ENCODE measurements around the gene THSD4.

THSD4 gene

GRCh38 chr15:71451130-71451529 lies 335.9 kb downstream of the THSD4 start:
- DNase-seq (ENCODE audit: low read depth, low spot score), result no peak

GRCh38 chr15:71452893-71453292 lies 337.6 kb downstream of the THSD4 start:
- DNase-seq (ENCODE audit: low read depth, low spot score), result no peak

GRCh38 chr15:71454462-71454996 lies 339.3 kb downstream of the THSD4 start:
- no peak for DNase-seq (ENCODE audit: low read depth, low spot score)

GRCh38 chr15:71455107-71455506 lies 339.8 kb downstream of the THSD4 start:
- no peak for DNase-seq (ENCODE audit: low read depth, low spot score)

GRCh38 chr15:71455878-71456277 lies 340.6 kb downstream of the THSD4 start:
- no peak for DNase-seq (ENCODE audit: low read depth, low spot score)

GRCh38 chr15:71456362-71456761 lies 341.1 kb downstream of the THSD4 start:
- no peak for DNase-seq (ENCODE audit: low read depth, low spot score)

GRCh38 chr15:71456811-71457210 lies 341.5 kb downstream of the THSD4 start:
- no peak for DNase-seq (ENCODE audit: low read depth, low spot score)

- DNase-seq (ENCODE audit: low read depth, low spot score), result no peak
Measured at GRCh38 chr15:71458089-71458660, 342.9 kb downstream of the THSD4 start.

- no peak for DNase-seq (ENCODE audit: low read depth, low spot score)
Measured at GRCh38 chr15:71461748-71462147, 346.5 kb downstream of the THSD4 start.

GRCh38 chr15:71462638-71463037 lies 347.4 kb downstream of the THSD4 start:
- DNase-seq (ENCODE audit: low read depth, low spot score), result no peak

GRCh38 chr15:71463156-71463665 lies 347.9 kb downstream of the THSD4 start:
- DNase-seq (ENCODE audit: low read depth, low spot score), result no peak

GRCh38 chr15:71465131-71465955 lies 350.1 kb downstream of the THSD4 start:
- DNase-seq (ENCODE audit: low read depth, low spot score), result no peak

GRCh38 chr15:71468715-71469114 lies 353.4 kb downstream of the THSD4 start:
- no peak for DNase-seq (ENCODE audit: low read depth, low spot score)

GRCh38 chr15:71469413-71469812 lies 354.1 kb downstream of the THSD4 start:
- DNase-seq (ENCODE audit: low read depth, low spot score), result no peak

GRCh38 chr15:71471347-71471746 lies 356.1 kb downstream of the THSD4 start:
- no peak for DNase-seq (ENCODE audit: low read depth, low spot score)

- no peak for DNase-seq (ENCODE audit: low read depth, low spot score)
Measured at GRCh38 chr15:71472566-71472965, 357.3 kb downstream of the THSD4 start.

GRCh38 chr15:71473751-71474150 lies 358.5 kb downstream of the THSD4 start:
- DNase-seq (ENCODE audit: low read depth, low spot score), result no peak

GRCh38 chr15:71476823-71477222 lies 361.6 kb downstream of the THSD4 start:
- no peak for DNase-seq (ENCODE audit: low read depth, low spot score)

GRCh38 chr15:71480556-71480955 lies 365.3 kb downstream of the THSD4 start:
- DNase-seq (ENCODE audit: low read depth, low spot score), result no peak

GRCh38 chr15:71484080-71484479 lies 368.8 kb downstream of the THSD4 start:
- DNase-seq (ENCODE audit: low read depth, low spot score), result no peak

GRCh38 chr15:71485094-71485693 lies 369.9 kb downstream of the THSD4 start:
- no peak for DNase-seq (ENCODE audit: low read depth, low spot score)

- DNase-seq (ENCODE audit: low read depth, low spot score), result no peak
Measured at GRCh38 chr15:71489570-71489969, 374.3 kb downstream of the THSD4 start.
